PC-3 (cell line): ENCODE measurements around the gene FAM221A. TPM values are rescaled to one million over a fixed set of nuclear protein-coding genes. Genes with fewer than 3 reads are reported as not detected.

Experiments
- ATAC-seq: fragments of 200-7000 bp; cut with Tn5 transposase; 2 replicates; pipeline ENCODE4 v1.9.1; 2020; ENCODE audit warnings: mild to moderate bottlenecking, moderate library complexity
- BruUV-seq: library from RNA; stranded (reverse); fragments of 400-500 nt; replicated peaks from 2 replicates; lab custom pipeline; 2021; lab: Mats Ljungman, UMichigan
- CTCF ChIA-PET: fragments of 300-600 bp; sonication (Branson Sonifier 250); formaldehyde crosslinking; loops from one replicate; lab custom pipeline; 2022; ENCODE audit warnings: antibody characterized with exemption; lab: Charles Lee
- POLR2A ChIA-PET: fragments of 300-600 bp; sonication (Branson Sonifier 250); formaldehyde crosslinking; loops from one replicate; lab custom pipeline; 2022; ENCODE audit warnings: antibody characterized with exemption; ENCODE audit not compliant: unreplicated experiment; lab: Charles Lee
- DNase-seq: peaks from one replicate; pipeline ENCODE4 v3.0.0-alpha.2; 2015
- H2AFZ ChIP-seq: fragments of 300-600 bp; sonication (generic); 2 replicates; pipeline ENCODE4 v1.6.0; 2016; ENCODE audit warnings: antibody characterized with exemption, low read length
- H3F3A ChIP-seq: fragments of 300-600 bp; sonication (generic); one replicate; pipeline ENCODE4 v1.6.0; 2017; ENCODE audit warnings: antibody characterized with exemption, low read length, control low read depth, mild to moderate bottlenecking; ENCODE audit not compliant: unreplicated experiment
- H3K27ac ChIP-seq: fragments of 300-600 bp; sonication (generic); 2 replicates; pipeline ENCODE4 v1.5.1; 2016; ENCODE audit warnings: mild to moderate bottlenecking, low read length
- H3K27me3 ChIP-seq: fragments of 300-600 bp; sonication (generic); 2 replicates; pipeline ENCODE4 v1.6.1; 2016; ENCODE audit warnings: low read length, mixed read lengths
- H3K36me3 ChIP-seq: fragments of 300-600 bp; sonication (generic); 2 replicates; pipeline ENCODE4 v1.6.1; 2016; ENCODE audit warnings: low read depth, mixed run types, low read length, mixed read lengths
- H3K4me1 ChIP-seq: fragments of 300-600 bp; sonication (generic); 2 replicates; pipeline ENCODE4 v1.5.1; 2016; ENCODE audit warnings: low read length; ENCODE audit not compliant: insufficient read depth
- H3K4me2 ChIP-seq: fragments of 300-600 bp; sonication (generic); 2 replicates; pipeline ENCODE4 v1.6.0; 2016; ENCODE audit warnings: low read length
- H3K4me3 ChIP-seq: fragments of 300-600 bp; sonication (generic); 2 replicates; pipeline ENCODE4 v1.5.1; 2016; ENCODE audit warnings: mild to moderate bottlenecking, low read length, mixed read lengths
- H3K79me2 ChIP-seq: fragments of 300-600 bp; sonication (generic); 2 replicates; pipeline ENCODE4 v1.6.1; 2017; ENCODE audit warnings: low read length, mixed read lengths
- H3K9ac ChIP-seq: fragments of 300-600 bp; sonication (generic); 2 replicates; pipeline ENCODE4 v1.6.0; 2016; ENCODE audit warnings: mild to moderate bottlenecking, low read length
- H3K9me2 ChIP-seq: fragments of 300-600 bp; sonication (generic); replicated peaks from 2 replicates; pipeline ENCODE4 v1.6.1; 2016; ENCODE audit warnings: mixed run types, low read length, mixed read lengths
- H3K9me3 ChIP-seq: fragments of 300-600 bp; sonication (generic); 2 replicates; pipeline ENCODE4 v1.6.1; 2016; ENCODE audit warnings: low read length, mixed read lengths
- H4K20me1 ChIP-seq: fragments of 300-600 bp; sonication (generic); 2 replicates; pipeline ENCODE4 v1.6.1; 2016; ENCODE audit warnings: low read length, mixed read lengths
- CTCF ChIP-seq: fragments of 300-600 bp; sonication (generic); conservative IDR thresholded peaks from 2 replicates; pipeline ENCODE4 v1.5.1; 2017; ENCODE audit warnings: antibody characterized with exemption, low read depth, mild to moderate bottlenecking, low read length
- EZH2 ChIP-seq: fragments of 300-600 bp; sonication (generic); IDR thresholded peaks from one replicate; pipeline ENCODE4 v1.6.1; 2017; ENCODE audit warnings: antibody characterized with exemption, mild to moderate bottlenecking, low read length; ENCODE audit not compliant: unreplicated experiment
- EZH2phosphoT487 ChIP-seq: fragments of 300-600 bp; sonication (generic); IDR thresholded peaks from 2 replicates; pipeline ENCODE4 v1.6.1; 2018; ENCODE audit warnings: mild to moderate bottlenecking, antibody characterized with exemption, low read length, borderline replicate concordance
- intact Hi-C: fragments of 100-400 bp; cut with micrococcal nuclease; formaldehyde crosslinking; loops from 2 replicates; pipeline ENCODE4 v1.9.0; 2023
- total RNA-seq: library from RNA; depleted of rRNA; stranded (reverse); fragments of >200 nt; gene quantifications from 2 replicates; pipeline ENCODE4 v1.2.3, GENCODE V29; 2014

Gene FAM221A
- total RNA-seq, 1 experiment from 2014 or later, result 5.6 TPM

DNA sequence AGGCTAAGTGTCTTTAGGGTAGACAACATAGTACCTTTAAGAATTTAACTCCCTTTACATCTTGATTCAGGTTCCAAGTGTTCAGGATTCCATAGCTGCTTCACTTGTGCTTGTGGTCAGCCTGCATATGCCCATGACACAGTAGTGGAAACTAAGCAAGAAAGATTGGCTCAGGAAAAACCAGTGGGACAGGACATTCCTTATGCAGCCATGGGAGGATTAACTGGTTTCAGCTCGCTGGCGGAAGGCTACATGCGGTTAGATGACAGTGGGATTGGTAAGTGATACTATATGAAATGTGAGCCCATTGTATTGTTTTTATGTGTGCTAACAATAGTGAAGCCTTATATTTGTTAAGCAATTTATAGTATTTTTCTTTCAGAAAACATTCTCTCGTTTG, 11.3 kb downstream of the FAM221A start:
- ATAC-seq, result no peak
- CTCF ChIA-PET, result no interaction called here

GRCh38 chr7:23693224-23693623, 13.2 kb downstream of the FAM221A start:
- Histone ChIP-seq H3K9me2 (no peaks in the 10 kb centered on the region), H3K9ac (no peak overlapping the region), H3K36me3 (no peaks in the 10 kb centered on the region), H3K27ac (no peak overlapping the region), H3K9me3 (no peaks in the 10 kb centered on the region), H2AFZ (no peak overlapping the region), H4K20me1 (no peaks in the 10 kb centered on the region), H3K79me2 (no peaks in the 10 kb centered on the region), H3K4me1 (no peaks in the 10 kb centered on the region), H3F3A (no peaks in the 10 kb centered on the region), H3K27me3 (no peaks in the 10 kb centered on the region), H3K4me3 (no peak overlapping the region), H3K4me2 (no peak overlapping the region)
- no TSS peak for BruUV-seq
- ATAC-seq (no peak), DNase-seq (no peak)
- intact Hi-C loops, result no loop called here
- CTCF ChIA-PET, result no interaction called here
- TF ChIP-seq EZH2 (no peak), CTCF (no peak), EZH2phosphoT487 (no peak)
- POLR2A ChIA-PET, result no interaction called here

More for the DNA sequence above, 11.3 kb downstream of the FAM221A start:
- no peaks in the 10 kb centered on the region for H3K4me1 ChIP-seq
- intact Hi-C loops, result no loop called here
- H3K9me2 ChIP-seq, result no peaks in the 10 kb centered on the region
- H2AFZ ChIP-seq, result no peak overlapping the region
- POLR2A ChIA-PET, result no interaction called here
- no TSS peak for BruUV-seq
- no peaks in the 10 kb centered on the region for H4K20me1 ChIP-seq
- H3K27me3 ChIP-seq, result no peaks in the 10 kb centered on the region
- peak overlapping the region; percentile 9; the same call in 1 of the 2 replicates for H3K27ac ChIP-seq
- no peaks in the 10 kb centered on the region for H3K79me2 ChIP-seq
- no peak overlapping the region for H3K4me3 ChIP-seq
- H3K36me3 ChIP-seq, result no peaks in the 10 kb centered on the region
- H3K9ac ChIP-seq, result no peak overlapping the region
- no peak for TF ChIP-seq CTCF
- no peak for TF ChIP-seq EZH2
- TF ChIP-seq EZH2phosphoT487, result no peak
- peak; percentile 62 for DNase-seq
- H3K4me2 ChIP-seq, result no peak overlapping the region
- no peaks in the 10 kb centered on the region for H3K9me3 ChIP-seq
- H3F3A ChIP-seq, result no peaks in the 10 kb centered on the region

DNA sequence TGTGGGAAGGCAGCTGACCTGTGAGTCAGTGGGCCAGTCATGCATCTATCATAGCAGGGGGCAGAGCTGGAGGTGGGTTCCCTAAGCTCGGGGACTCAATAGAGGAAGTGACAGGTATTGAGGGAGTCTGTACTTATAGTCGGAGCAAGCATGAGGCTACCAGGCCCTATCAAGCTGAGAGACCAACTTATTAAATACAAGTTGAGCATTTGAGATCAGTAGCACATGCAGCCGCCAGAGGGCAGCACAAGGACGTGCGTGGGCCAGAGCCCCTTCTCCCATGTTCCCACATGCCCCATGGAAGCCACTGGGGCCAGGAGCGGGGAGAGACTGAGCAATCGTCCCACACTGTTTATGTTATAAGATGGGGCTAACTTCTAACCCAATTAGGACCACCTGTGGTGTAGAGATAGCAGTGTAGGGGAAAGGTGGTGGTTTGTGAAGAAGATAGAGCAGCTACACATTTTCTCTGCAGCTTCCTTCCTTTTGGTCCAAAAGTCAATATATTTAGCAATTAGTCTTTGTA, 17.0 kb downstream of the FAM221A start:
- H3K4me3 ChIP-seq, result no peak overlapping the region
- 0 out of 2 replicates have a peak overlapping the region, but pooled peaks have one; percentile 3 for H2AFZ ChIP-seq
- no peaks in the 10 kb centered on the region for H3K36me3 ChIP-seq
- intact Hi-C loops, result no loop called here
- H3F3A ChIP-seq, result no peaks in the 10 kb centered on the region
- no peaks in the 10 kb centered on the region for H3K9me2 ChIP-seq
- POLR2A ChIA-PET, result interaction anchor here (0.5 kb wide), 1 partner anchor 15 kb away, joined by 3 read pairs; no protein-coding TSS in a partner anchor
- H3K9ac ChIP-seq, result no peak overlapping the region
- CTCF ChIA-PET, result interaction anchor here (0.5 to 0.6 kb wide), 2 partner anchors 870 to 1056 kb away, joined by 3 read pairs; no protein-coding TSS in a partner anchor
- no peaks in the 10 kb centered on the region for H3K79me2 ChIP-seq
- no peak overlapping the region for H3K4me2 ChIP-seq
- ATAC-seq, result peak; percentile 60
- H3K4me1 ChIP-seq, result no peaks in the 10 kb centered on the region
- no peak overlapping the region for H3K27ac ChIP-seq
- peak; percentile 68 for DNase-seq
- no peaks in the 10 kb centered on the region for H3K9me3 ChIP-seq
- no peaks in the 10 kb centered on the region for H4K20me1 ChIP-seq
- TF ChIP-seq EZH2 (no peak), CTCF (peak; percentile 77)
- BruUV-seq, result no TSS peak
- H3K27me3 ChIP-seq, result no peaks in the 10 kb centered on the region
